ENCODE measurements around the gene PPM1E.
"Not testable (repeated sequence)": the region's sequence is repeated elsewhere in the genome, so short reads cannot be mapped to it uniquely, and the experiment has no call there.

Gene PPM1E

DNA sequence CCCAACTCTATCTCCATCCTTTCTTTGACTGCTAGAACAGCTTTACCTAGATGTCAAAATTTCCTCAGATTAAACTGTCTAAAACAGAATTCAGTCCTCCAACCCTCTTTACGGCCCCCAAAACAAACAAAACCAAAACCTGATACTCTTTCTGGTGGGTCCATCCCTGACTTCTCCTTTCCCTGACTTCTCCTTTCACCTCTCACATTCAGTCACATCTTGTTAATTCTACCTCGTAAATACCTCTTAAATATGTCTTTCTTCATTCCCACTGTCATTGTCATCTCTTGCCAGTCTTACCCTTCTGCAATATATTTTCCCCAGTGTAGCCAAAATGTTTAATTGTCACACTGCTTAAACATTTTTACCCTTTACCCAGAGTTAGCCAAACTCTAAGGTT lies 4.6 kb downstream of the PPM1E start:
- H3K4me1 Mint-ChIP-seq = peaks cover 16% of the 10 kb centered on the region
- TF ChIP-seq, protein P1, sequence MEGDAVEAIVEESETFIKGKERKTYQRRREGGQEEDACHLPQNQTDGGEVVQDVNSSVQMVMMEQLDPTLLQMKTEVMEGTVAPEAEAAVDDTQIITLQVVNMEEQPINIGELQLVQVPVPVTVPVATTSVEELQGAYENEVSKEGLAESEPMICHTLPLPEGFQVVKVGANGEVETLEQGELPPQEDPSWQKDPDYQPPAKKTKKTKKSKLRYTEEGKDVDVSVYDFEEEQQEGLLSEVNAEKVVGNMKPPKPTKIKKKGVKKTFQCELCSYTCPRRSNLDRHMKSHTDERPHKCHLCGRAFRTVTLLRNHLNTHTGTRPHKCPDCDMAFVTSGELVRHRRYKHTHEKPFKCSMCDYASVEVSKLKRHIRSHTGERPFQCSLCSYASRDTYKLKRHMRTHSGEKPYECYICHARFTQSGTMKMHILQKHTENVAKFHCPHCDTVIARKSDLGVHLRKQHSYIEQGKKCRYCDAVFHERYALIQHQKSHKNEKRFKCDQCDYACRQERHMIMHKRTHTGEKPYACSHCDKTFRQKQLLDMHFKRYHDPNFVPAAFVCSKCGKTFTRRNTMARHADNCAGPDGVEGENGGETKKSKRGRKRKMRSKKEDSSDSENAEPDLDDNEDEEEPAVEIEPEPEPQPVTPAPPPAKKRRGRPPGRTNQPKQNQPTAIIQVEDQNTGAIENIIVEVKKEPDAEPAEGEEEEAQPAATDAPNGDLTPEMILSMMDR (IDR thresholded peaks at IDR 0.05; ENCODE audit: unreplicated experiment in 3 of 3) = no peak
- H3K27me3 Mint-ChIP-seq (ENCODE audit: low read depth) = peaks cover 6% of the 10 kb centered on the region
- H3K36me3 Mint-ChIP-seq (ENCODE audit: low read depth) = no peaks in the 10 kb centered on the region
- peak overlapping the region in 2 of 3 experiments; percentile 0 to 6 for H3K4me3 Mint-ChIP-seq
- no peak overlapping the region for H3K27ac Mint-ChIP-seq
- no peaks in the 10 kb centered on the region for H3K9me3 Mint-ChIP-seq

DNA sequence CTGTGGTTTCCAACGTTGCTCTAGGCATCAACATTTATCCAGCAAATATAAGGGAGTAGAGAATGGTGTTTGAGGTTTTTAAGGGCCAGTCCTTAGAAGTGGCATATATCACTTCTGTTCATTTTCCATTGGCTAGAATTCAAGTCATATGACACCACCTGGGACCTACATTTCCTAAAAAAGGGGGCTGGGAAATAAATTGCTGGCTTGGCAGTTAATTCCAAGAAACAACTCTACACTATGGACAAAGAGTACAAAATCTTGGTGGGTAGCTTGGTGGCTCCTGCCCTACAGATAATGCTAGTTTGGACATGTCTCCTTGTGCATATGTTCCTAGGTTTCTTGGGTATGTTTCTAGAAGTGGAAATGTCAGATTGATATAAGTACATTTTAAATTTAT lies 7.6 kb downstream of the PPM1E start:
- Mint-ChIP-seq H3K9me3 (no peaks in the 10 kb centered on the region), H3K4me1 (peaks cover 7% of the 10 kb centered on the region), H3K4me3 (no peak overlapping the region), H3K27ac (no peak overlapping the region), H3K27me3 (ENCODE audit: low read depth) (no peaks in the 10 kb centered on the region), H3K36me3 (ENCODE audit: low read depth) (no peaks in the 10 kb centered on the region)
- TF ChIP-seq, protein P1 (IDR thresholded peaks at IDR 0.05; ENCODE audit: unreplicated experiment in 3 of 3) = no peak

DNA sequence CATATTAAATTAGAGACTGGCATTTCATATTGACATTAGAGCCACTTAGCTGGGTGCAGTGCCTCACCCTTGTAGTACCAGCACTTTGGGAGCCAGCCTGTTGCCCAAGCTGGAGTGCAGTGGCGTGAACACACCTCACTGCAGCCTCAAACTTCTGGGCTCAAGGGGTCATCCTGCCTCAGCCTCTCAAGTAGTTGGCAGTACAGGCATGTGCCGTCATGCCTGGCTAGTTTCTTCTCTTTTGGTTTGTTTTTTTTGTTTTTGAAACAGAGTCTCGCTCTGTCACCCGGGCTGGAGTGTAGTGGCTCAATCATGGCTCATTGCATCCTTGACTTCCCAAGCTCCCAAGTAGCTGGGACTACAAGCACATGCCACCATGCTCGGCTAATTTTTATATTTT lies 8.7 kb downstream of the PPM1E start:
- Mint-ChIP-seq H3K4me1 (peaks cover 7% of the 10 kb centered on the region), H3K9me3 (no peaks in the 10 kb centered on the region), H3K27me3 (ENCODE audit: low read depth) (no peaks in the 10 kb centered on the region), H3K36me3 (ENCODE audit: low read depth) (no peaks in the 10 kb centered on the region), H3K27ac (peak overlapping the region in 1 of 3 experiments; percentile 24), H3K4me3 (no peak overlapping the region)
- TF ChIP-seq, protein P1 (IDR thresholded peaks at IDR 0.05; ENCODE audit: unreplicated experiment in 3 of 3) = no peak

DNA sequence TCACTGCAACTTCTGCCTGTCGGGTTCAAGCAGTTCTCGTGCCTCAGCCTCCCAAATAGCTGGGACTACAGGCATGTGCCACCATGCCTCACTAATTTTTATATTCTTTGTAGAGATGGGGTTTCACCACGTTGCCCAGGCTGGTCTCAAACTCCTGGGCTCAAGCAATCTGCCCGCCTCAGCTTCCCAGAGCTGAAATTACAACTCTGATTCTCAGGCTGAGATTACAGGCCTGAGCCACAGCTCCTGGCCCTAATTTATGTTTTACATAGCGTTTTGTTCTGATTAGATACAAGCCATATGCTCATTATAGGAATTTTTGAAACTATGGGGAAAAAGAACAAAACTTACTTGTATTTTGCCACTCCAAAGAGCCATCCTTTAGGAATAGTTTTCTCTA lies 22.8 kb downstream of the PPM1E start:
- H3K27me3 Mint-ChIP-seq (ENCODE audit: low read depth); H3K27ac Mint-ChIP-seq; H3K4me1 Mint-ChIP-seq; H3K9me3 Mint-ChIP-seq; H3K4me3 Mint-ChIP-seq; H3K36me3 Mint-ChIP-seq (ENCODE audit: low read depth): not testable (repeated sequence)

DNA sequence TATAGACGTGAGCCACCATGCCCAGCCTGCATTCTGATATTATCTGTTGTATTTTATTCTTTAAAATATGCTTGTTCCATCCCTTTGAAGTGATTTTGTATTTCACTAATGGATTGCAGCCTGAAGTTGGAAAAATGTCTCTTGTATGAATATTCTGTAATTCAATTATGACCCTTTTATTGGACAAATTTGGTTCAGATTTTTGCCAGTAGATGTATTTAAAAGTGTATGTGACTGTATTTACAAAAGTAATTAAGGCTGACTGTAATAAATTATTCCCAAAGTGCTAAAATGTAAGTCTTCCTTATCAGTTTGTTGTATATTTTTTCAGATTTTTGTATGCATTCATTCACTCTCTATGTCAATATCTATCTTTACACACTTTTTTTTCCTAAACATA lies 23.8 kb downstream of the PPM1E start:
- Mint-ChIP-seq H3K36me3 (ENCODE audit: low read depth) (no peaks in the 10 kb centered on the region), H3K27me3 (ENCODE audit: low read depth) (no peaks in the 10 kb centered on the region), H3K4me1 (no peaks in the 10 kb centered on the region), H3K4me3 (no peak overlapping the region), H3K27ac (no peak overlapping the region), H3K9me3 (no peaks in the 10 kb centered on the region)
- TF ChIP-seq, protein P1 (IDR thresholded peaks at IDR 0.05; ENCODE audit: unreplicated experiment in 3 of 3) = no peak

DNA sequence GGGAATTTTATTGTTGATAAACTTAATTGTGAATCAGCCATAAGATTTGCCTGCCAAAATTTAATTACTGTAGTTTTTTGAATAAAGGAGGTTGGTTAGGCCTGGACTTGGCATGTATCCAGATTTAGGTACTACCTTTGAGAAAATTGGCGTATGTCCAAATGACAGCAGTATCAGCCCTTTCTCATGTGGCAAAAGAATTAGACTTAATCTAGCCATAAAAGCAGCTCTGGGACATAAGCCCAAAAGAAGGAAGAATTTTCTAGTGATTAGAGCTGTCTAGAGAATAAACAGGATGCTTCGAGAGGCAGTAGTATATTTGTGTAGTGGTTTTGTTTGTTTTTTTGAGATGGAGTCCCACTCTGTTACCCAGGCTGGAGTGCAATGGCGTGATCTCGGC lies 27.7 kb downstream of the PPM1E start:
- TF ChIP-seq, protein P1 (IDR thresholded peaks at IDR 0.05; ENCODE audit: unreplicated experiment in 3 of 3) = no peak
- no peaks in the 10 kb centered on the region for H3K36me3 Mint-ChIP-seq (ENCODE audit: low read depth)
- H3K9me3 Mint-ChIP-seq = no peaks in the 10 kb centered on the region
- peaks cover 10% of the 10 kb centered on the region for H3K4me1 Mint-ChIP-seq
- no peak overlapping the region for H3K4me3 Mint-ChIP-seq
- H3K27me3 Mint-ChIP-seq (ENCODE audit: low read depth) = no peaks in the 10 kb centered on the region
- H3K27ac Mint-ChIP-seq = no peak overlapping the region
